ENCODE measurements around the gene CCNA2. TPM values are rescaled to one million over a fixed set of nuclear protein-coding genes. Genes with fewer than 3 reads are reported as not detected.
A peak's percentile ranks its signal among the peaks of the same experiment; 100 is the strongest.

The CCNA2 gene
- total RNA-seq, 1 experiment from 2014 or later = 273 TPM

- Histone ChIP-seq H3K36me3 (peaks cover 56% of the 10 kb centered on the region), H3K27me3 (replicated peaks) (no peaks in the 10 kb centered on the region), H3K4me3 (peak overlapping the region; percentile 76), H3K9me3 (replicated peaks) (no peaks in the 10 kb centered on the region), H3K27ac (peak overlapping the region; percentile 85), H3K4me1 (replicated peaks) (peaks cover 14% of the 10 kb centered on the region)
- peak; percentile 67 to 71 for DNase-seq (ENCODE audit: low read depth in 1 of 2, low spot score in 2 of 2)
Observed at GRCh38 chr4:121822796-121823504, 733 bp downstream of the CCNA2 start.

- H3K27me3 ChIP-seq (replicated peaks) = no peaks in the 10 kb centered on the region
Observed at GRCh38 chr4:121822047-121822446, 1.6 kb downstream of the CCNA2 start.

DNA sequence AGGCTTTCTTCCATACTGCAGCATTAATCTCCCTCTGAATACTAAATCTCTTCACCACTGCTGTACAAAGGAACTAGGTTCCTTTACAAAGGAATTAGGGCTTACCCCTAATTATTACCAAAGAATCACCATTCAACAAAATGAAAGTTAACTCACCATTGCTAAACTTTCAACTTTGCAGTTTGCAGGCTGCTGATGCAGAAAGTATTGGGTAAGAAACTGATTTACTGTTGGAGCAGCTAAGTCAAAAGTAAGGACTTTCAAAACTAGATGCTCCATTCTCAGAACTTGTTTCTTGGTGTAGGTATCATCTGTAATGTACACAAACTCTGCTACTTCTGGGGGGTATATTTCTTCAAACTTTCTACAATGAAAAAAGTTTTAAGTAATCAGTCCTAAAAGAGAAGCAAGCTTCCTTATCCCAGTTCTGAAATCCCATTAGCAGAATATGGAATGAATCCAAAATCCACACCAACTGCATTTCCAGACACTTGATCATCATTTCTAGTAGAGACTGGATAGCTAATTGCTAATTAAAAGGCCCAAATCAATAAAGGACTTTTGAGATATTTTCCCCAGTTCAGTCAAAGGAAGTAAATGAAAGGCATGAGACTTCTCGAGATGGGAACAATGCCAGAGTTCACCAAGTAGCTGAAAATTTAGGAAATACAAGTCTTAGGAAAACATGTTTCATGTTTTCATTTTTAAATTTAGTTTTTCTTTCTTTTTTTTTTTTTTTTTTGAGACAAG lies 4.3 kb downstream of the CCNA2 start:
- DNase-seq (ENCODE audit: low read depth in 1 of 2, low spot score in 2 of 2) = no peak
- H3K27ac ChIP-seq = no peak overlapping the region
- H3K9me3 ChIP-seq (replicated peaks) = no peaks in the 10 kb centered on the region
- H3K36me3 ChIP-seq = peaks cover 91% of the 10 kb centered on the region
- H3K27me3 ChIP-seq (replicated peaks) = no peaks in the 10 kb centered on the region
- peaks cover 14% of the 10 kb centered on the region for H3K4me1 ChIP-seq (replicated peaks)
- no peak overlapping the region for H3K4me3 ChIP-seq

More at GRCh38 chr4:121822047-121822446, 1.6 kb downstream of the CCNA2 start:
- H3K27ac ChIP-seq = peak overlapping the region; percentile 85
- no peaks in the 10 kb centered on the region for H3K9me3 ChIP-seq (replicated peaks)
- H3K4me1 ChIP-seq (replicated peaks) = peaks cover 14% of the 10 kb centered on the region
- peaks cover 65% of the 10 kb centered on the region for H3K36me3 ChIP-seq
- DNase-seq (ENCODE audit: low read depth in 1 of 2, low spot score in 2 of 2) = no peak
- H3K4me3 ChIP-seq = peak overlapping the region; percentile 76

- DNase-seq (ENCODE audit: low read depth in 1 of 2, low spot score in 2 of 2) = no peak
- Histone ChIP-seq H3K27ac (no peak overlapping the region), H3K36me3 (peaks cover 99% of the 10 kb centered on the region), H3K4me3 (no peak overlapping the region), H3K9me3 (replicated peaks) (no peaks in the 10 kb centered on the region), H3K4me1 (replicated peaks) (peaks cover 11% of the 10 kb centered on the region), H3K27me3 (replicated peaks) (no peaks in the 10 kb centered on the region)
Observed at GRCh38 chr4:121818215-121818614, 5.5 kb downstream of the CCNA2 start.

DNA sequence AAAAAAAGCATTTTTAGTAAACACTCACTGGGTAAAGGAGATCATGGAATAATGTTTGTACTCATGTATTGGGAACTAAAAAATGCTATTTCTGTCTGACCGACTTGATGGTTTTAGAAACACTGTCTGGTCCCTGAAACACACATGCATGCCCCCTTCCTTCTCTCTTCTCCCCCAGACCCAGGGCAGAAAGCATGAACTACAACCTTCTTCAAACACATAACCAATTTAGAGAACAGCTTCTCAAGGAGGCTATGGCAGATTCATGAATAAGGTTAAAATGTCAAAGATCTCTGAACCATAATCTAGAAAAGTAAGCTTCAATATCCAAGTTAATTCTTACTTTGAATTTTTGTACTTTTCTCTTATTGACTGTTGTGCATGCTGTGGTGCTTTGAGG lies 6.0 kb downstream of the CCNA2 start:
- no peak overlapping the region for H3K27ac ChIP-seq
- H3K27me3 ChIP-seq (replicated peaks) = no peaks in the 10 kb centered on the region
- no peak for DNase-seq (ENCODE audit: low read depth in 1 of 2, low spot score in 2 of 2)
- no peak overlapping the region for H3K4me3 ChIP-seq
- H3K36me3 ChIP-seq = peaks cover 99% of the 10 kb centered on the region
- no peaks in the 10 kb centered on the region for H3K9me3 ChIP-seq (replicated peaks)
- H3K4me1 ChIP-seq (replicated peaks) = peaks cover 14% of the 10 kb centered on the region

DNA sequence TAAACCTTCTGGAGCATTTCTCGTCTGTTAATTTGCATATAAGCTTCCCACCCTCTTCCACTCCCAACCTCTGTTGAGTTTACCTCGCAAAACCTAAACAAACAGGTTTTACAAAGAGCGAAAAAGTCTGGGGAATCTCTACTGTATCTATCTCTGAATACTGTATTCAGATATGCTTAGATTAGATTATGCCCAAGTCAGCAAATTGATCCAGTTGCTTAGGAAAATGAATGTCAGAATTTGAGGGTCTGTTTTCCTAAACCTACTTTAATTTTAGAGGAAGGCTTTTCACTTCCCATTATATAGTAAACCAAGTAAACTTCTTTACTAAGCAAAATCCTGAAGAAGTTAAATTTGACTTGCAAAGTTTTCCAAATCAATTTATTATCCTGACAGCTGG lies 6.7 kb downstream of the CCNA2 start:
- Histone ChIP-seq H3K9me3 (replicated peaks) (no peaks in the 10 kb centered on the region), H3K27me3 (replicated peaks) (no peaks in the 10 kb centered on the region), H3K4me3 (no peak overlapping the region), H3K4me1 (replicated peaks) (peaks cover 14% of the 10 kb centered on the region), H3K36me3 (peaks cover 99% of the 10 kb centered on the region), H3K27ac (no peak overlapping the region)
- DNase-seq (ENCODE audit: low read depth in 1 of 2, low spot score in 2 of 2) = no peak

DNA sequence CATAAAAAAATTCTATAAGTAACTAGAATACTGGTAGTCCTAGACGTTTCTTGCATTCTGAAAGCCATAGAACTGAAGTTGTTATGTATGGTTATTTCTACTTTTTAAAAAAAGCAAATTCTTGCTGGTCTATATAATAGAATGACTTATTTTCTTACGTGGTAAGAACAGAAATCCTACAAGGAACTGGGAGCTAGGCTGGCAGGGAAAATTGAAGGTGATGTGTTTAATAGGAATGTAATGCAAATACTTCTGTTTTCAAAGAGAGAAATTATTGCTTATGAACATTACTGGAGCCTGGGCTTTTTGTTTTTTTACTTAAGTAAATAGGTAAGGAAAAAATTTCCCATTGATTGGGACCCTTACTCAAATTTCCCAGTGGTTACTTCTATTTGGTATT lies 8.9 kb downstream of the CCNA2 start:
- Histone ChIP-seq H3K4me1 (replicated peaks) (peaks cover 33% of the 10 kb centered on the region), H3K36me3 (peaks cover 94% of the 10 kb centered on the region), H3K9me3 (replicated peaks) (no peaks in the 10 kb centered on the region), H3K27ac (no peak overlapping the region), H3K27me3 (replicated peaks) (no peaks in the 10 kb centered on the region), H3K4me3 (no peak overlapping the region)
- DNase-seq (ENCODE audit: low read depth in 1 of 2, low spot score in 2 of 2) = no peak

DNA sequence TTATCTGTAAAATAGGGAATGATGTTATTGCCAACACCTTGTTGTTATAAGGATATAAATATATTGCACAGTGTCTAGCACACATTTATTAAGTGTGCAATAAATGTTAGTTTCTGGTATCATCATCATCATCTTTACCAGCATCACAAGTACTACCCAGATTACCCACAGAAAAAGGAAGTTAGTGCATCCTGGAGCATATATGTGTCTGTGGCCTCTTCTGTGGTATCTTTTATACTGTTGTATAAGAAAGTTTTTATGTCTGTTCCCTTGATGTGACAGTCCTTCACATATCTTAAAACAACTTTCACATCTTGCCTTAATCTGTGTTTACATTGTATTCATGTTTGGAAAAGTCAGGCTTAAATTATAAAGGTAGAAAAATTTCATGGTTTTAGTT lies 12.6 kb downstream of the CCNA2 start:
- no peak for DNase-seq (ENCODE audit: low read depth in 1 of 2, low spot score in 2 of 2)
- peaks cover 93% of the 10 kb centered on the region for H3K36me3 ChIP-seq
- no peak overlapping the region for H3K4me3 ChIP-seq
- peaks cover 25% of the 10 kb centered on the region for H3K4me1 ChIP-seq (replicated peaks)
- H3K9me3 ChIP-seq (replicated peaks) = no peaks in the 10 kb centered on the region
- no peaks in the 10 kb centered on the region for H3K27me3 ChIP-seq (replicated peaks)
- peak overlapping the region; percentile 29 for H3K27ac ChIP-seq

DNA sequence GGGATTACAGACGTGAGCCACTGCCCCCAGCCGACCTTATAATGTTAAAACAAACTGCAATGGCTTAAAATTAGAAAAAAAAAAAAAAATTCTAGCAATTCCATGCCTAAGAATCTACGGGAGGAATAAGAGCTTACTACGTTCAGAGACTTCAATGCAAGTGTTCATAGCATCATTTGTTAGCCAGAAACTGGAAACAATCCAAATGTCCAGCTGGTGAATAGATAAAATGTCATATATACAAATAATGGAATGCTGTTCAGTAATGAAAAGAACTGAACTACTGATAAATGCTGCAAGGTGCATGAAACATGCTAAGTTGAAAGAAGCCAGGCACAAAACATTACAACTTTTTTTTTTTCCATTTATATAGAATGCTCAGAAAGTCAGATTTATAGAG lies 17.3 kb downstream of the CCNA2 start:
- H3K27ac ChIP-seq = no peak overlapping the region
- no peak for DNase-seq (ENCODE audit: low read depth in 1 of 2, low spot score in 2 of 2)
- H3K36me3 ChIP-seq = peaks cover 90% of the 10 kb centered on the region
- H3K27me3 ChIP-seq (replicated peaks) = no peaks in the 10 kb centered on the region
- H3K9me3 ChIP-seq (replicated peaks) = no peaks in the 10 kb centered on the region
- no peak overlapping the region for H3K4me3 ChIP-seq
- peaks cover 25% of the 10 kb centered on the region for H3K4me1 ChIP-seq (replicated peaks)

- Histone ChIP-seq H3K27me3 (replicated peaks) (no peaks in the 10 kb centered on the region), H3K4me3 (peak overlapping the region; percentile 68), H3K27ac (peak overlapping the region; percentile 83), H3K36me3 (peaks cover 49% of the 10 kb centered on the region), H3K9me3 (replicated peaks) (no peaks in the 10 kb centered on the region), H3K4me1 (replicated peaks) (peaks cover 20% of the 10 kb centered on the region)
- DNase-seq (ENCODE audit: low read depth in 1 of 2, low spot score in 2 of 2) = no peak
Observed at GRCh38 chr4:121801715-121802075, 22.0 kb downstream of the CCNA2 start.

DNA sequence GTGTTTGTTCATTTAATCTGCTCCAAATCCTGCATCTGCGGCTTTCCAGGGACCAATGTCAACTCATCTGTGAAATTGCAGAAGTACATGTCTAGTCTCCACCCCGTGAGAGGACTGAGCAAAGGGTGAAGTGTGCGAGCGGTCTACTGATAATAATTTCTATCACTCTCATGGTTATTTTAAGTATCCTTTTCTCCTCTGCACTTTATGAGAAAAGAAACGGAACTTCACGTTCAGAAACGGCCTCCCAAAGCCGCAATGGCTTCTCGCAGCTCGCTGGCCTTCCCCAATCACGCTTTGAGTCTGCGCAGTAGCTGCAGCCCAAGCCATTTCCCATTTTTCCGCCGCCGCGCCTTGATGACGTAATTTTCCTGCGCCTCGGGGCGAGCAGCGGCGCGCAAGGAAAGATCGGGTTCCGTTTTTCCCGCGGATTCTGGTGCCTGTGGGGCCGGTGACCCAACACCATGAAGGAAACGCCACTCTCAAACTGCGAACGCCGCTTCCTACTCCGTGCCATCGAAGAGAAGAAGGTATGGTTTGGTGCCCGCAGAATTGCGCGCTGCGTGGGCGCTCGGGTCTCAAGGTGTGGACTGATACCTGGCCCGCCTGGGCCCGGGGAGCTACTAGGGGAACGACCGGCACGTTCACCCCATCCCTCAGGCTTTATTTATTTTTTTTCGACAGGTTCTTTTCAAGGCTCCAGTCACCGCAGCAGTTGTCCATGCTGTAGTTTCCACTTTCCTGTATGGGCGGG lies 22.5 kb downstream of the CCNA2 start, which contains the start of gene EXOSC9:
Gene EXOSC9, plus strand, starts transcription at position 363 of the 754 bp plus-strand sequence. Its CDS starts 102 bp downstream, at position 465.
- H3K27ac ChIP-seq = peak within 1 kb of the TSS; percentile 83
- H3K9me3 ChIP-seq (replicated peaks) = no peaks in the 10 kb centered on the region
- peaks cover 26% of the 10 kb centered on the region for H3K4me1 ChIP-seq (replicated peaks)
- peak; percentile 95 for DNase-seq (ENCODE audit: low read depth in 1 of 2, low spot score in 2 of 2)
- H3K27me3 ChIP-seq (replicated peaks) = no peaks in the 10 kb centered on the region
- peak within 1 kb of the TSS; percentile 68 for H3K4me3 ChIP-seq
- peaks cover 44% of the 10 kb centered on the region for H3K36me3 ChIP-seq

GRCh38 chr4:121800638-121800960 lies 23.1 kb downstream of the CCNA2 start:
- peak overlapping the region; percentile 83 for H3K27ac ChIP-seq
- H3K36me3 ChIP-seq = peaks cover 40% of the 10 kb centered on the region
- H3K9me3 ChIP-seq (replicated peaks) = no peaks in the 10 kb centered on the region
- H3K4me3 ChIP-seq = peak overlapping the region; percentile 68
- peaks cover 31% of the 10 kb centered on the region for H3K4me1 ChIP-seq (replicated peaks)
- DNase-seq (ENCODE audit: low read depth in 1 of 2, low spot score in 2 of 2) = no peak
- H3K27me3 ChIP-seq (replicated peaks) = no peaks in the 10 kb centered on the region

DNA sequence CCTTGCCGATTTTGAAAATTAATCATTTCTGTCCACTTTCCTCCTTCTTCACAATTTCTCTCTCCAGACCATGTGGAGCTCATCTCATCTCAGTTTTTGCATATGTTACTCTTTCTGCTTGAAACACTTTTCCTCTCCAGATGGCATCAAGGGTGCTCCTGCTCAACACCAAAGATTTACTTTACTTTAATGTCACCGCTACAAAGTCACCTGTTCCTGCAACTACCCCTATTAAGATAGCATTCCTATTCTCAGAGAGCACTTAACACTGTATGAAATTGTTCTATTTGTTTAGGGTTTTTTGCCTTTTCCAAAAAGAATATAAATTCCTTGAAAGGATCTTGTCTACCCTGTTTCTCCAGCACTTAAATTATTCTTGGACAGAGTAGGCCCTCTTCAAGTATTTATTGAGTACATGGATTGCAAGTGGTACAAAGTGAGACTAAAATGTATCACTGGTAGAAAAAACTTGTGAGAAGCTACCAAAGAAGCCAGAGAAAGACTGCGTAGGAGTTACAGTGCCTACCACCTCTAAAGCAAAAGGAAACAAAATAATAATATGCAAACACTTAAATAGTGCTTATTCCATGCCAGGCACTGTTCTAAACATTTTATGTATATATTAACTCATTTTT lies 23.7 kb downstream of the CCNA2 start:
- Histone ChIP-seq H3K27ac (no peak overlapping the region), H3K4me3 (no peak overlapping the region), H3K9me3 (replicated peaks) (no peaks in the 10 kb centered on the region), H3K27me3 (replicated peaks) (no peaks in the 10 kb centered on the region), H3K36me3 (peaks cover 34% of the 10 kb centered on the region), H3K4me1 (replicated peaks) (peaks cover 38% of the 10 kb centered on the region)
- DNase-seq (ENCODE audit: low read depth in 1 of 2, low spot score in 2 of 2) = no peak
